ENCODE results near the gene SLC5A10. TPM values are rescaled to one million over a fixed set of nuclear protein-coding genes. Genes with fewer than 3 reads are reported as not detected.
A peak's percentile ranks its signal among the peaks of the same experiment; 100 is the strongest.

SLC5A10 gene
- polyA plus RNA-seq, 1 of the 3 experiments (the other 2 are of a cell fraction): not detected

GRCh38 chr17:18978655-18979054 lies 26.7 kb downstream of the SLC5A10 start:
- WGBS (ENCODE audit: low lambda C conversion rate): 91% methylated on average over 17 of the region's 17 CpGs
- POLR2A ChIA-PET: no interaction called here

GRCh38 chr17:18980682-18981334 lies 28.8 kb downstream of the SLC5A10 start:
- H2AFZ ChIP-seq (ENCODE audit: low read depth): no peak overlapping the region
- peak overlapping the region; percentile 71; the same call in 1 of the 2 replicates for H3K9ac ChIP-seq
- H3K36me3 ChIP-seq (replicated peaks in 1 of 2; ENCODE audit: control insufficient read depth in 1 of 2, insufficient read depth in 2 of 2, low read length in 1 of 2): peaks cover 0 to 21% of the 10 kb centered on the region in 2 experiments
- ChIA-PET POLR2A (no interaction called here), CTCF (interaction anchor here (2.5 kb wide), 1 partner anchor 20 kb away, joined by 17 read pairs; no protein-coding TSS in a partner anchor)
- no peak overlapping the region for H3K4me2 ChIP-seq
- no peaks in the 10 kb centered on the region for H3K79me2 ChIP-seq (ENCODE audit: insufficient read depth)
- DNase-seq: no peak
- H3F3A ChIP-seq (replicated peaks; ENCODE audit: insufficient read depth): no peaks in the 10 kb centered on the region
- no peaks in the 10 kb centered on the region for H3K9me3 ChIP-seq
- no peaks in the 10 kb centered on the region for H3K9me2 ChIP-seq
- H3K4me1 ChIP-seq (ENCODE audit: control insufficient read depth in 1 of 2, insufficient read depth in 2 of 2, low read depth in 1 of 2, low read length in 1 of 2): peaks cover 0 to 11% of the 10 kb centered on the region in 2 experiments; a peak in 3 of 4 replicates
- H3K27me3 ChIP-seq (ENCODE audit: insufficient read depth): no peaks in the 10 kb centered on the region
- no peak overlapping the region for H3K4me3 ChIP-seq (ENCODE audit: low read depth in 2 of 2, low read length in 1 of 2)
- TF ChIP-seq SIN3A (IDR thresholded peaks at IDR 0.05; ENCODE audit: borderline replicate concordance, low read depth, low read length) (no peak), YY1 (IDR thresholded peaks at IDR 0.05; ENCODE audit: low read depth) (no peak), USF1 (IDR thresholded peaks at IDR 0.05; ENCODE audit: borderline replicate concordance, low read depth) (no peak), RFX5 (IDR thresholded peaks at IDR 0.05; ENCODE audit: low read length) (no peak), EP300 (IDR thresholded peaks at IDR 0.05; ENCODE audit: borderline replicate concordance in 1 of 2, low read depth in 1 of 2, low read length in 1 of 2) (no peak), TEAD4 (IDR thresholded peaks at IDR 0.05; ENCODE audit: borderline replicate concordance, insufficient read depth) (no peak), GABPA (IDR thresholded peaks at IDR 0.05; ENCODE audit: low read depth) (no peak), ZBTB33 (IDR thresholded peaks at IDR 0.05; ENCODE audit: borderline replicate concordance, low read depth) (no peak), MEF2A (IDR thresholded peaks at IDR 0.05; ENCODE audit: borderline replicate concordance, low read depth) (no peak), SMC3 (IDR thresholded peaks at IDR 0.05; ENCODE audit: low read depth, low read length) (no peak), CHD2 (IDR thresholded peaks at IDR 0.05; ENCODE audit: low read length, partially characterized antibody) (no peak), FOXJ3 (CRISPR knock-in tag; IDR thresholded peaks at IDR 0.05) (no peak), JUND (IDR thresholded peaks at IDR 0.05) (no peak)
- TF ChIP-seq, protein P1, sequence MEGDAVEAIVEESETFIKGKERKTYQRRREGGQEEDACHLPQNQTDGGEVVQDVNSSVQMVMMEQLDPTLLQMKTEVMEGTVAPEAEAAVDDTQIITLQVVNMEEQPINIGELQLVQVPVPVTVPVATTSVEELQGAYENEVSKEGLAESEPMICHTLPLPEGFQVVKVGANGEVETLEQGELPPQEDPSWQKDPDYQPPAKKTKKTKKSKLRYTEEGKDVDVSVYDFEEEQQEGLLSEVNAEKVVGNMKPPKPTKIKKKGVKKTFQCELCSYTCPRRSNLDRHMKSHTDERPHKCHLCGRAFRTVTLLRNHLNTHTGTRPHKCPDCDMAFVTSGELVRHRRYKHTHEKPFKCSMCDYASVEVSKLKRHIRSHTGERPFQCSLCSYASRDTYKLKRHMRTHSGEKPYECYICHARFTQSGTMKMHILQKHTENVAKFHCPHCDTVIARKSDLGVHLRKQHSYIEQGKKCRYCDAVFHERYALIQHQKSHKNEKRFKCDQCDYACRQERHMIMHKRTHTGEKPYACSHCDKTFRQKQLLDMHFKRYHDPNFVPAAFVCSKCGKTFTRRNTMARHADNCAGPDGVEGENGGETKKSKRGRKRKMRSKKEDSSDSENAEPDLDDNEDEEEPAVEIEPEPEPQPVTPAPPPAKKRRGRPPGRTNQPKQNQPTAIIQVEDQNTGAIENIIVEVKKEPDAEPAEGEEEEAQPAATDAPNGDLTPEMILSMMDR (IDR thresholded peaks at IDR 0.05): no peak
- TF ChIP-seq, protein P2, sequence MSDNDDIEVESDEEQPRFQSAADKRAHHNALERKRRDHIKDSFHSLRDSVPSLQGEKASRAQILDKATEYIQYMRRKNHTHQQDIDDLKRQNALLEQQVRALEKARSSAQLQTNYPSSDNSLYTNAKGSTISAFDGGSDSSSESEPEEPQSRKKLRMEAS (IDR thresholded peaks at IDR 0.05; ENCODE audit: low read depth): no peak
- no peaks in the 10 kb centered on the region for H4K20me1 ChIP-seq (ENCODE audit: insufficient read depth)
- 79% methylated on average over 13 of the region's 13 CpGs for WGBS (ENCODE audit: low lambda C conversion rate)
- peak overlapping the region in 1 of 2 experiments; percentile 63; a peak in 1 of 4 replicates for H3K27ac ChIP-seq (ENCODE audit: low read depth in 2 of 2, low read length in 1 of 2)

More at GRCh38 chr17:18978655-18979054, 26.7 kb downstream of the SLC5A10 start:
- H3K4me2 ChIP-seq: no peak overlapping the region
- H3K9me3 ChIP-seq: no peaks in the 10 kb centered on the region
- H3K4me1 ChIP-seq (ENCODE audit: control insufficient read depth in 1 of 2, insufficient read depth in 2 of 2, low read depth in 1 of 2, low read length in 1 of 2): peaks cover 0 to 11% of the 10 kb centered on the region in 2 experiments; a peak in 3 of 4 replicates
- H3K27me3 ChIP-seq (ENCODE audit: insufficient read depth): no peaks in the 10 kb centered on the region
- no peaks in the 10 kb centered on the region for H3K9me2 ChIP-seq
- no peaks in the 10 kb centered on the region for H4K20me1 ChIP-seq (ENCODE audit: insufficient read depth)
- TF ChIP-seq EP300 (IDR thresholded peaks at IDR 0.05; ENCODE audit: borderline replicate concordance in 1 of 2, low read depth in 1 of 2, low read length in 1 of 2) (no peak), RXRA (IDR thresholded peaks at IDR 0.05; ENCODE audit: borderline replicate concordance, low read depth) (no peak), FOSL2 (IDR thresholded peaks at IDR 0.05; ENCODE audit: borderline replicate concordance, low read depth) (no peak)
- H3K79me2 ChIP-seq (ENCODE audit: insufficient read depth): no peaks in the 10 kb centered on the region
- no peak overlapping the region for H2AFZ ChIP-seq (ENCODE audit: low read depth)
- no peaks in the 10 kb centered on the region for H3F3A ChIP-seq (replicated peaks; ENCODE audit: insufficient read depth)
- H3K9ac ChIP-seq: no peak overlapping the region
- no peak overlapping the region for H3K4me3 ChIP-seq (ENCODE audit: low read depth in 2 of 2, low read length in 1 of 2)
- no peak overlapping the region for H3K27ac ChIP-seq (ENCODE audit: low read depth in 2 of 2, low read length in 1 of 2)
- H3K36me3 ChIP-seq (replicated peaks in 1 of 2; ENCODE audit: control insufficient read depth in 1 of 2, insufficient read depth in 2 of 2, low read length in 1 of 2): peaks cover 0 to 21% of the 10 kb centered on the region in 2 experiments
- no peak for DNase-seq
- CTCF ChIA-PET: interaction anchor here (1.4 kb wide), 1 partner anchor 46 kb away, joined by 3 read pairs; no protein-coding TSS in a partner anchor
